Cardiac muscle cell (in vitro differentiated cells and primary cell): ENCODE measurements around the gene ERICH6. TPM values are rescaled to one million over a fixed set of nuclear protein-coding genes. Genes with fewer than 3 reads are reported as not detected.
"Not testable (repeated sequence)": the region's sequence is repeated elsewhere in the genome, so short reads cannot be mapped to it uniquely, and the experiment has no call there.

Source experiments
- DNase-seq, 2 donors: peaks; one replicate each; pipeline versions ENCODE4 v3.0.0 to v3.0.0-alpha.2; 2010 to 2017; ENCODE audit warnings: low read depth in 1 of 2, low spot score in 1 of 2
- H3K27ac ChIP-seq: fragments of 200-600 bp; sonication (generic); 2 replicates; pipeline ENCODE4 v1.5.1; 2016
- H3K27me3 ChIP-seq: fragments of 200-600 bp; sonication (generic); 2 replicates; pipeline ENCODE4 v1.6.0; 2016; ENCODE audit warnings: control low read depth
- H3K36me3 ChIP-seq: fragments of 200-600 bp; sonication (generic); 2 replicates; pipeline ENCODE4 v1.5.1; 2016; ENCODE audit warnings: control low read depth
- H3K4me1 ChIP-seq: fragments of 200-600 bp; sonication (generic); 2 replicates; pipeline ENCODE4 v1.8.1; 2017; ENCODE audit warnings: low read depth, mild to moderate bottlenecking, mixed run types
- H3K4me3 ChIP-seq: fragments of 200-600 bp; sonication (generic); 2 replicates; pipeline ENCODE4 v1.5.1; 2016; ENCODE audit warnings: mild to moderate bottlenecking
- H3K9me3 ChIP-seq: fragments of 200-600 bp; sonication (generic); 2 replicates; pipeline ENCODE4 v1.5.1; 2017; ENCODE audit warnings: low read depth, mild to moderate bottlenecking, control low read depth
- polyA plus RNA-seq: library from polyadenylated mRNA; unstranded; fragments of >200 nt; fragmentation: Nextera tagmentation; extraction: Ambion mirVana; gene quantifications from 2 replicates; pipeline ENCODE4 v1.2.1, GENCODE V29; 2016
- total RNA-seq: library from RNA; depleted of rRNA; stranded (reverse); fragments of >200 nt; gene quantifications from 2 replicates; pipeline ENCODE4 v1.2.3, GENCODE V29; 2016
- TF ChIP-seq, protein P1 (sequence below): IDR thresholded peaks from 2 replicates; pipeline ENCODE4 v1.5.1; 2012; ENCODE audit warnings: low read depth, mild to moderate bottlenecking, low read length

ERICH6 gene
- total and polyA plus RNA-seq, 2 experiments from 2014 or later: 0.44 TPM; not detected in 1

GRCh38 chr3:150631515-150632221 lies 72.1 kb downstream of the ERICH6 start:
- H3K9me3 ChIP-seq: no peaks in the 10 kb centered on the region
- TF ChIP-seq, protein P1, sequence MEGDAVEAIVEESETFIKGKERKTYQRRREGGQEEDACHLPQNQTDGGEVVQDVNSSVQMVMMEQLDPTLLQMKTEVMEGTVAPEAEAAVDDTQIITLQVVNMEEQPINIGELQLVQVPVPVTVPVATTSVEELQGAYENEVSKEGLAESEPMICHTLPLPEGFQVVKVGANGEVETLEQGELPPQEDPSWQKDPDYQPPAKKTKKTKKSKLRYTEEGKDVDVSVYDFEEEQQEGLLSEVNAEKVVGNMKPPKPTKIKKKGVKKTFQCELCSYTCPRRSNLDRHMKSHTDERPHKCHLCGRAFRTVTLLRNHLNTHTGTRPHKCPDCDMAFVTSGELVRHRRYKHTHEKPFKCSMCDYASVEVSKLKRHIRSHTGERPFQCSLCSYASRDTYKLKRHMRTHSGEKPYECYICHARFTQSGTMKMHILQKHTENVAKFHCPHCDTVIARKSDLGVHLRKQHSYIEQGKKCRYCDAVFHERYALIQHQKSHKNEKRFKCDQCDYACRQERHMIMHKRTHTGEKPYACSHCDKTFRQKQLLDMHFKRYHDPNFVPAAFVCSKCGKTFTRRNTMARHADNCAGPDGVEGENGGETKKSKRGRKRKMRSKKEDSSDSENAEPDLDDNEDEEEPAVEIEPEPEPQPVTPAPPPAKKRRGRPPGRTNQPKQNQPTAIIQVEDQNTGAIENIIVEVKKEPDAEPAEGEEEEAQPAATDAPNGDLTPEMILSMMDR: no peak
- peak overlapping the region; percentile 25 for H3K27ac ChIP-seq
- H3K27me3 ChIP-seq: no peaks in the 10 kb centered on the region
- DNase-seq: no peak
- no peaks in the 10 kb centered on the region for H3K4me1 ChIP-seq
- no peak overlapping the region for H3K4me3 ChIP-seq
- peaks cover 17% of the 10 kb centered on the region for H3K36me3 ChIP-seq

DNA sequence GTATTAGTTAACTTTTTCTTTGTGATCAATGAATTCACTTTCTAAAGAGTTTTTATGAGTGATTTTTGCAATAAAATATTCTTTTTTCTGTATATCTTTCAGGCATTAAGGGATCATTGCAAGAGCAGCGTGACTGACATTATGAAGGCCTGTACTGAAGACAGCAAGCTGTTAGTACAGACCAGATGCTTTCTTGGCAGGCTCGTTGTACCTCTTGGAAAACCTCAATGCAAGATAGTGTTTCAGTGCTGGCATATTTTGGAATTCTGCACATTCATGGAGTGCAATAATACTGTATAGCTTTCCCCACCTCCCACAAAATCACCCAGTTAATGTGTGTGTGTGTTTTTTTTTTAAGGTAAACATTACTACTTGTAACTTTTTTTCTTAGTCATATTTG lies 76.2 kb downstream of the ERICH6 start:
- H3K27ac ChIP-seq: no peak overlapping the region
- no peak overlapping the region for H3K4me3 ChIP-seq
- no peaks in the 10 kb centered on the region for H3K4me1 ChIP-seq
- no peaks in the 10 kb centered on the region for H3K27me3 ChIP-seq
- peaks cover 35% of the 10 kb centered on the region for H3K36me3 ChIP-seq
- TF ChIP-seq, protein P1: no peak
- peak; percentile 14 to 81 for DNase-seq
- no peaks in the 10 kb centered on the region for H3K9me3 ChIP-seq

- H3K27me3 ChIP-seq: no peaks in the 10 kb centered on the region
- peaks cover 35% of the 10 kb centered on the region for H3K36me3 ChIP-seq
- no peak for DNase-seq
- H3K4me3 ChIP-seq: no peak overlapping the region
- TF ChIP-seq, protein P1: no peak
- no peaks in the 10 kb centered on the region for H3K4me1 ChIP-seq
- no peak overlapping the region for H3K27ac ChIP-seq
- H3K9me3 ChIP-seq: no peaks in the 10 kb centered on the region
Observed at GRCh38 chr3:150626148-150626930, 77.4 kb downstream of the ERICH6 start.

DNA sequence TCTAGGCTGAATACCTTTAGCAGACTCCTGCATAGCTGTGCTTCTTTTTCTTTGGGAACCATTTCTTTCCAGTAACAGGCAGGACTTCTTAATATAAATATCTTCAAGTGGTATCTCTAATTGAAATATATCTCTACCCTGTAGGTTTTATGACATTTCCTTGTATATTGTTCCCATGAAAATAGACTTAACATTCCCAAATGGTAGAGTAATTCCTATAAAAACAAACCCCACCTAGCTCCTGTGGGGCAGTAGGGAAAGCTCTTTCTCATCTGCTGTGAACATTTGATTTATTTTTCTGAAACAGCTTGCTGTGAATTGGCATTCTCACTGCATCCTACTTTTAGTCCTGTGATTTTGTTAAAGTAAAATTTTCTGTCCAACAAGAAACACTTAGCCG lies 79.8 kb downstream of the ERICH6 start:
- Histone ChIP-seq H3K27ac (no peak overlapping the region), H3K36me3 (peaks cover 29% of the 10 kb centered on the region), H3K4me3 (no peak overlapping the region), H3K9me3 (no peaks in the 10 kb centered on the region), H3K4me1 (no peaks in the 10 kb centered on the region), H3K27me3 (no peaks in the 10 kb centered on the region)
- TF ChIP-seq, protein P1: no peak
- no peak for DNase-seq

DNA sequence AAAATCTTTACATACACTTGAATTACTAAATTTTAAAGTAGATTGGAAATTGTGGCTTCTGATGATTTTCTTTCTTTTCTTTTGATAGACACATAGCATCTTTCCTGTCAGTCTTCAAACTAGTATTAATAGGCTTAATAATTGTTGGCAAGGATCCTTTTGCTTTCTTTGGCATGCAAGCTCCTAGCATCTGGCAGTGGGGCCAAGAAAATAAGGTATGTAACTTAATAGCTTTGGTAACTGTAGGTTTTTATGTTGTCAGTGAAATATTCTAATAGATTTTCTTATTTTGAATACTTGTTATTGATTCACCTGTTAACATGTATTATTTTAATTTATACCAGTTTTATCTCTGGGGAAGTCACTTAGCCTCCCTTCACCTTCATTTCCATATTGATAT lies 80.8 kb downstream of the ERICH6 start:
- H3K4me3 ChIP-seq, DNase-seq, H3K9me3 ChIP-seq, H3K27ac ChIP-seq, H3K27me3 ChIP-seq, H3K4me1 ChIP-seq: not testable (repeated sequence)
- peaks cover 33% of the 10 kb centered on the region for H3K36me3 ChIP-seq
